ENCODE data around the gene TRIM46. TPM values are rescaled to one million over a fixed set of nuclear protein-coding genes. Genes with fewer than 3 reads are reported as not detected.

The TRIM46 gene
- total and polyA plus RNA-seq, 9 of the 15 experiments (the other 6 are each of a cell fraction or from before 2014, with no cell fraction given): 0.05 to 0.60 (median 0.16) TPM; not detected in 3

GRCh38 chr1:155226910-155227260 lies 53.2 kb downstream of the TRIM46 start (continued):
- 0 out of 2 replicates have a peak, but pooled peaks have one; percentile 22 for TF ChIP-seq AFF4 (CRISPR knock-in tag; IDR thresholded peaks at IDR 0.05)
- peak; percentile 3 for TF ChIP-seq BRD9 (IDR thresholded peaks at IDR 0.05; ENCODE audit: low read depth, partially characterized antibody)
- TF ChIP-seq FOXK2 (conservative IDR thresholded peaks at IDR 0.05 in 1 of 2, IDR thresholded peaks at IDR 0.05 in 1 of 2; ENCODE audit: low read depth in 2 of 2): peak; percentile 3 to 12; a peak in 2 of 4 replicates
- TF ChIP-seq ID3 (CRISPR knock-in tag; IDR thresholded peaks at IDR 0.05): no peak
- peak; percentile 17; the same call in 1 of the 2 replicates for TF ChIP-seq ID3 (tag; IDR thresholded peaks at IDR 0.05)
- TF ChIP-seq TRIM24 (IDR thresholded peaks at IDR 0.05): 0 out of 4 replicates have a peak, but pooled peaks of 1 of the 2 experiments have one; percentile 4
- TF ChIP-seq KDM5B (IDR thresholded peaks at IDR 0.05; ENCODE audit: insufficient replicate concordance, low read depth, low read length): peak; percentile 28
- TF ChIP-seq ZNF316 (IDR thresholded peaks at IDR 0.05): 0 out of 2 replicates have a peak, but pooled peaks have one; percentile 29
- no peak for TF ChIP-seq HDAC6 (IDR thresholded peaks at IDR 0.05; ENCODE audit: low read depth, low read length)
- 0 out of 2 replicates have a peak, but pooled peaks have one; percentile 12 for TF ChIP-seq NR4A1 (CRISPR knock-in tag; IDR thresholded peaks at IDR 0.05)
- no peak for TF ChIP-seq NR4A1 (tag; IDR thresholded peaks at IDR 0.05)
- TF ChIP-seq RBFOX2 (IDR thresholded peaks at IDR 0.05; ENCODE audit: low read depth, low read length): peak; percentile 80
- TF ChIP-seq ZNF699 (CRISPR knock-in tag; IDR thresholded peaks at IDR 0.05; ENCODE audit: insufficient replicate concordance): no peak
- TF ChIP-seq NFE2 (IDR thresholded peaks at IDR 0.05; ENCODE audit: low read depth): no peak
- no peak for TF ChIP-seq SIRT6 (IDR thresholded peaks at IDR 0.05; ENCODE audit: low read depth, low read length)
- 0 out of 2 replicates have a peak, but pooled peaks have one; percentile 11 for TF ChIP-seq ATF3 (IDR thresholded peaks at IDR 0.05)
- no peak; the same call in 1 of the 2 replicates for TF ChIP-seq ATF3 (CRISPR knock-in tag; conservative IDR thresholded peaks at IDR 0.05)
- TF ChIP-seq ZKSCAN1 (IDR thresholded peaks at IDR 0.05; ENCODE audit: low read depth, low read length): no peak
- TF ChIP-seq C11orf30 (IDR thresholded peaks at IDR 0.05; ENCODE audit: low read depth): 0 out of 2 replicates have a peak, but pooled peaks have one; percentile 4
- TF ChIP-seq SP1 (CRISPR knock-in tag; IDR thresholded peaks at IDR 0.05): peak; percentile 79
- TF ChIP-seq JUN (IDR thresholded peaks at IDR 0.05; ENCODE audit: borderline replicate concordance, low read depth, low read length): no peak
- no peak for TF ChIP-seq JUN (CRISPR knock-in tag; IDR thresholded peaks at IDR 0.05; ENCODE audit: borderline replicate concordance)
- TF ChIP-seq NR2C2 (CRISPR knock-in tag; IDR thresholded peaks at IDR 0.05): no peak
- TF ChIP-seq NR2C2 (tag; IDR thresholded peaks at IDR 0.05): no peak; the same call in 1 of the 2 replicates
